ENCODE measurements around the gene PDE7B.
"Not testable (repeated sequence)": the region's sequence is repeated elsewhere in the genome, so short reads cannot be mapped to it uniquely, and the experiment has no call there.

The PDE7B gene

GRCh38 chr6:135860361-135860760 is 8.9 kb downstream of the PDE7B start:
- H3K4me3 ChIP-seq (ENCODE audit: low read depth, low read length): no peak overlapping the region
- TF ChIP-seq CTCF (conservative IDR thresholded peaks at IDR 0.05; ENCODE audit: low read depth, low read length): no peak
- no peak for DNase-seq (ENCODE audit: low read depth)

GRCh38 chr6:135861189-135861588 is 9.7 kb downstream of the PDE7B start:
- no peak for TF ChIP-seq CTCF (conservative IDR thresholded peaks at IDR 0.05; ENCODE audit: low read depth, low read length)
- DNase-seq (ENCODE audit: low read depth): no peak
- no peak overlapping the region for H3K4me3 ChIP-seq (ENCODE audit: low read depth, low read length)

- H3K4me3 ChIP-seq (ENCODE audit: low read depth, low read length); DNase-seq (ENCODE audit: low read depth): not testable (repeated sequence)
These were observed 13.4 kb downstream of the PDE7B start for GRCh38 chr6:135864929-135865328.

GRCh38 chr6:135866445-135867123 is 15.1 kb downstream of the PDE7B start:
- no peak for TF ChIP-seq CTCF (conservative IDR thresholded peaks at IDR 0.05; ENCODE audit: low read depth, low read length)
- no peak overlapping the region for H3K4me3 ChIP-seq (ENCODE audit: low read depth, low read length)
- DNase-seq (ENCODE audit: low read depth): no peak

GRCh38 chr6:135867332-135867731 is 15.8 kb downstream of the PDE7B start:
- TF ChIP-seq CTCF (conservative IDR thresholded peaks at IDR 0.05; ENCODE audit: low read depth, low read length): no peak
- no peak overlapping the region for H3K4me3 ChIP-seq (ENCODE audit: low read depth, low read length)

GRCh38 chr6:135869857-135870256 is 18.4 kb downstream of the PDE7B start:
- no peak overlapping the region for H3K4me3 ChIP-seq (ENCODE audit: low read depth, low read length)
- DNase-seq (ENCODE audit: low read depth): no peak
- no peak for TF ChIP-seq CTCF (conservative IDR thresholded peaks at IDR 0.05; ENCODE audit: low read depth, low read length)

More at GRCh38 chr6:135867332-135867731, 15.8 kb downstream of the PDE7B start:
- no peak for DNase-seq (ENCODE audit: low read depth)

- H3K4me3 ChIP-seq (ENCODE audit: low read depth, low read length): no peak overlapping the region
- peak; percentile 78 for DNase-seq (ENCODE audit: low read depth)
- TF ChIP-seq CTCF (conservative IDR thresholded peaks at IDR 0.05; ENCODE audit: low read depth, low read length): no peak
These were observed 19.2 kb downstream of the PDE7B start for GRCh38 chr6:135870722-135871121.
